Uterine smooth muscle cell (primary cell): ENCODE data around the gene NKX3-2. TPM values are rescaled to one million over a fixed set of nuclear protein-coding genes. Genes with fewer than 3 reads are reported as not detected.

Source experiments
- total RNA-seq: library from RNA; depleted of rRNA; stranded (reverse); fragments of >200 nt; gene quantifications from 2 replicates; pipeline ENCODE4 v1.2.3, GENCODE V29; 2014

NKX3-2 gene
- total RNA-seq: 0.37 and 0.55 TPM in 2 replicates

DNA sequence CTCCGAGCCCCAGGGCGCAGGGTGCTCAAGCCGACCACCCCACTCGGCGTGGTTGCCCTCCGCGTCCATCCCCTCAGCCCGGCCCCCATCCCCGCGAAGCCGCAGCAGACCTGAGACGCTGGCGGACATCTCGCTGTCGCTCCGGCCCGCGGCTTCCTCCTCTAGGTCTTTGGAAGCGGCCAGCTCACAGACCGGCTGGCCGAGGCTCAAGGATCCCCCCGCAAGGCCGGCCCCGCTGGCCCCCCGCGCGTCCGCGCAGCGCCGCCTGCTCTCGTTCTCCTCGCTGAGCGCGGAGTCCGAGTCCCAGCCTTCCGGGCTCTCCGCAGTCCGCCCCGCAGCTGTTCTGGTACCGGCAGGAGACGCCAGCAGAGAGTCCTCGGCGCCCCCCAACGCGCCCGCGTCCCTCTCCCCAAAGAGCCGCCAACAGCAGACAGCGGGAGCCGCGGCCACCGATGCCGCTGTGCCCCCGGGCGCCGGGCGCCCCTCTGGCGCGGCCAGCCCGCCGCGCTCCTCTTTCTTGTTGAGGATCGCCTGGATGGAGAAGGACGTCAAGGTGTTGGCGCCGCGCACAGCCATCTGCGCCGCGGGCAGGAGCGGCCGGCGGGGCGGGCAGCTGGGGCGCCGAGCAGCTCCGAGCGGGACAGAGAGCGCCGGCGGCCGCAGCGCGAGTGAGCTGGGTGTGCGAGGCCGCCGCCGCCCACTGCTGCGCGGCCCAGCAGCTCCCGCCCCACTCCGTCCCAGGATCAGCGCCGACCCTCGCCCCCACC, at the start of gene NKX3-2:
Gene NKX3-2, minus strand, starts transcription at position 670 of the 767 bp plus-strand sequence. Its CDS starts 94 bp downstream, at position 576.

Other genes starting within 250 kb of the NKX3-2 start
- gene RAB28, start 60.2 kb downstream of the NKX3-2 start, total RNA-seq: 18.4 and 20.7 TPM in 2 replicates
- 37.4 and 41.6 TPM in 2 replicates for gene BOD1L1, start 83.2 kb upstream of the NKX3-2 start, total RNA-seq